NB4 (cell line): ENCODE data around the gene MAN2A1.

Source experiments
- POLR2A ChIP-seq: IDR thresholded peaks from 2 replicates; pipeline ENCODE4 v1.6.1; 2011; ENCODE audit warnings: mild to moderate bottlenecking; ENCODE audit not compliant: insufficient read length; ENCODE audit errors: extremely low read depth
- TF ChIP-seq, protein P1 (sequence below): IDR thresholded peaks from one replicate; pipeline ENCODE4 v1.5.1; 2012; ENCODE audit warnings: low read depth, low read length
- TF ChIP-seq, protein P2 (sequence below): IDR thresholded peaks from 2 replicates; pipeline ENCODE4 v1.6.1; 2011; ENCODE audit warnings: low read depth, low read length

DNA sequence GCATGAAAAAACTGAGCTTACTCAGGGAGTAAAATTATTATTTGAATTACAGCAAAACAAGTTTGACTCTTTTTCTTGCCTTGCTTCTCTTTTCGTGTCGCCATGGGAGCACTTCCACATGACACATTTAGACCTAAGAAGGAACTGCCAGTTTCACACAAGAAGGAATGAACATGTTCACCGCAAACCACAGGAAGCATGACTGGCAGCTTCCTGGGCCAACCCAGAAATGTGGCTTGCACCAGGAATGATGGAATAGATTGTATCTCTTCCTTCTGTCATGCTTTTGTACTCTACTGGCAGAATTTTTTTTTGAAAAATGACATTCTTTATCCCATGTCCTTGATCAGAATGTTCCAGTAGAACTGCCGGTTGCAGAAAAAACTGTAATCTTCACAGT is 32.9 kb upstream of the MAN2A1 start:
- no peak for TF ChIP-seq POLR2A
- TF ChIP-seq, protein P1, sequence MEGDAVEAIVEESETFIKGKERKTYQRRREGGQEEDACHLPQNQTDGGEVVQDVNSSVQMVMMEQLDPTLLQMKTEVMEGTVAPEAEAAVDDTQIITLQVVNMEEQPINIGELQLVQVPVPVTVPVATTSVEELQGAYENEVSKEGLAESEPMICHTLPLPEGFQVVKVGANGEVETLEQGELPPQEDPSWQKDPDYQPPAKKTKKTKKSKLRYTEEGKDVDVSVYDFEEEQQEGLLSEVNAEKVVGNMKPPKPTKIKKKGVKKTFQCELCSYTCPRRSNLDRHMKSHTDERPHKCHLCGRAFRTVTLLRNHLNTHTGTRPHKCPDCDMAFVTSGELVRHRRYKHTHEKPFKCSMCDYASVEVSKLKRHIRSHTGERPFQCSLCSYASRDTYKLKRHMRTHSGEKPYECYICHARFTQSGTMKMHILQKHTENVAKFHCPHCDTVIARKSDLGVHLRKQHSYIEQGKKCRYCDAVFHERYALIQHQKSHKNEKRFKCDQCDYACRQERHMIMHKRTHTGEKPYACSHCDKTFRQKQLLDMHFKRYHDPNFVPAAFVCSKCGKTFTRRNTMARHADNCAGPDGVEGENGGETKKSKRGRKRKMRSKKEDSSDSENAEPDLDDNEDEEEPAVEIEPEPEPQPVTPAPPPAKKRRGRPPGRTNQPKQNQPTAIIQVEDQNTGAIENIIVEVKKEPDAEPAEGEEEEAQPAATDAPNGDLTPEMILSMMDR = no peak
- TF ChIP-seq, protein P2, sequence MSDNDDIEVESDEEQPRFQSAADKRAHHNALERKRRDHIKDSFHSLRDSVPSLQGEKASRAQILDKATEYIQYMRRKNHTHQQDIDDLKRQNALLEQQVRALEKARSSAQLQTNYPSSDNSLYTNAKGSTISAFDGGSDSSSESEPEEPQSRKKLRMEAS = peak; percentile 73
